ENCODE measurements around the gene PIK3C3.
"Not testable (repeated sequence)": the region's sequence is repeated elsewhere in the genome, so short reads cannot be mapped to it uniquely, and the experiment has no call there.

Gene PIK3C3

GRCh38 chr18:41966943-41967342 is 11.9 kb downstream of the PIK3C3 start:
- DNase-seq: no peak

- DNase-seq: no peak
These were observed 12.6 kb downstream of the PIK3C3 start for GRCh38 chr18:41967680-41968079.

GRCh38 chr18:41969881-41970280 is 14.8 kb downstream of the PIK3C3 start:
- DNase-seq: no peak

- no peak for DNase-seq
These were observed 17.3 kb downstream of the PIK3C3 start for GRCh38 chr18:41972067-41972925.

- DNase-seq: no peak
These were observed 18.9 kb downstream of the PIK3C3 start for GRCh38 chr18:41973983-41974382.

- DNase-seq: no peak
These were observed 19.8 kb downstream of the PIK3C3 start for GRCh38 chr18:41974796-41975201.

- DNase-seq: no peak
These were observed 20.2 kb downstream of the PIK3C3 start for GRCh38 chr18:41975284-41975683.

- no peak for DNase-seq
These were observed 22.2 kb downstream of the PIK3C3 start for GRCh38 chr18:41977233-41977632.

GRCh38 chr18:41982942-41983660 is 28.1 kb downstream of the PIK3C3 start:
- DNase-seq: peak; percentile 37

GRCh38 chr18:41985914-41986313 is 30.9 kb downstream of the PIK3C3 start:
- DNase-seq: no peak

GRCh38 chr18:41989508-41989907 is 34.5 kb downstream of the PIK3C3 start:
- DNase-seq: no peak

- peak; percentile 41 for DNase-seq
These were observed 37.0 kb downstream of the PIK3C3 start for GRCh38 chr18:41992066-41992465.

GRCh38 chr18:41992703-41993102 is 37.7 kb downstream of the PIK3C3 start:
- no peak for DNase-seq

GRCh38 chr18:41993151-41993550 is 38.1 kb downstream of the PIK3C3 start:
- DNase-seq: no peak

- DNase-seq: no peak
These were observed 41.0 kb downstream of the PIK3C3 start for GRCh38 chr18:41996020-41996419.

- DNase-seq: no peak
These were observed 44.7 kb downstream of the PIK3C3 start for GRCh38 chr18:41999751-42000150.

- no peak for DNase-seq
These were observed 46.8 kb downstream of the PIK3C3 start for GRCh38 chr18:42001801-42002200.

- no peak for DNase-seq
These were observed 49.6 kb downstream of the PIK3C3 start for GRCh38 chr18:42004653-42005052.

GRCh38 chr18:42005782-42006181 is 50.7 kb downstream of the PIK3C3 start:
- DNase-seq: no peak

- DNase-seq: not testable (repeated sequence)
These were observed 54.4 kb downstream of the PIK3C3 start for GRCh38 chr18:42009457-42009856.

- no peak for DNase-seq
These were observed 56.0 kb downstream of the PIK3C3 start for GRCh38 chr18:42011053-42011452.

- no peak for DNase-seq
These were observed 63.8 kb downstream of the PIK3C3 start for GRCh38 chr18:42018831-42019230.

- DNase-seq: peak; percentile 53
These were observed 69.1 kb downstream of the PIK3C3 start for GRCh38 chr18:42024131-42024530.

- no peak for DNase-seq
These were observed 70.5 kb downstream of the PIK3C3 start for GRCh38 chr18:42025491-42025890.
